ENCODE data around the gene ST3GAL4.

GRCh38 chr11:126457817-126458216 lies 102.3 kb downstream of the ST3GAL4 start:
- TF ChIP-seq, protein P1, sequence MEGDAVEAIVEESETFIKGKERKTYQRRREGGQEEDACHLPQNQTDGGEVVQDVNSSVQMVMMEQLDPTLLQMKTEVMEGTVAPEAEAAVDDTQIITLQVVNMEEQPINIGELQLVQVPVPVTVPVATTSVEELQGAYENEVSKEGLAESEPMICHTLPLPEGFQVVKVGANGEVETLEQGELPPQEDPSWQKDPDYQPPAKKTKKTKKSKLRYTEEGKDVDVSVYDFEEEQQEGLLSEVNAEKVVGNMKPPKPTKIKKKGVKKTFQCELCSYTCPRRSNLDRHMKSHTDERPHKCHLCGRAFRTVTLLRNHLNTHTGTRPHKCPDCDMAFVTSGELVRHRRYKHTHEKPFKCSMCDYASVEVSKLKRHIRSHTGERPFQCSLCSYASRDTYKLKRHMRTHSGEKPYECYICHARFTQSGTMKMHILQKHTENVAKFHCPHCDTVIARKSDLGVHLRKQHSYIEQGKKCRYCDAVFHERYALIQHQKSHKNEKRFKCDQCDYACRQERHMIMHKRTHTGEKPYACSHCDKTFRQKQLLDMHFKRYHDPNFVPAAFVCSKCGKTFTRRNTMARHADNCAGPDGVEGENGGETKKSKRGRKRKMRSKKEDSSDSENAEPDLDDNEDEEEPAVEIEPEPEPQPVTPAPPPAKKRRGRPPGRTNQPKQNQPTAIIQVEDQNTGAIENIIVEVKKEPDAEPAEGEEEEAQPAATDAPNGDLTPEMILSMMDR (IDR thresholded peaks at IDR 0.05) = no peak
- TF ChIP-seq POLR2A (IDR thresholded peaks at IDR 0.05) = no peak

Measured in right lobe of liver (tissue), 4 donors.